Esophagus squamous epithelium (tissue), 5 donors: ENCODE results near the gene CHID1. TPM values are rescaled to one million over a fixed set of nuclear protein-coding genes. Genes with fewer than 3 reads are reported as not detected.

Experiments used
- DNase-seq: peaks from one replicate; lab custom pipeline; 2025; lab: John Stamatoyannopoulos, UW
- H3K27ac ChIP-seq, 4 donors: fragments of 200-600 bp; sonication (generic); one replicate each; pipeline ENCODE4 v1.5.1; 2016 to 2019; ENCODE audit warnings: mild to moderate bottlenecking in 1 of 4
- H3K27me3 ChIP-seq, 4 donors: fragments of 200-600 bp; sonication (generic); 1 replicate in 3 of 4; 2 replicates in 1 of 4; pipeline versions ENCODE4 v1.5.1 to v1.6.0; 2017 to 2021; ENCODE audit warnings: antibody characterized with exemption in 1 of 4
- H3K36me3 ChIP-seq, 3 donors: fragments of 200-600 bp; sonication (generic); one replicate each; pipeline ENCODE4 v1.5.1; 2016 to 2019
- H3K4me1 ChIP-seq, 3 donors: fragments of 200-600 bp; sonication (generic); one replicate each; pipeline ENCODE4 v1.5.1; 2017 to 2019
- H3K4me3 ChIP-seq, 4 donors: fragments of 200-600 bp; sonication (generic); 1 replicate in 3 of 4; 2 replicates in 1 of 4; pipeline ENCODE4 v1.5.1; 2016 to 2019; ENCODE audit warnings: mild to moderate bottlenecking in 2 of 4, moderate library complexity in 1 of 4
- H3K9me3 ChIP-seq, 3 donors: fragments of 200-600 bp; sonication (generic); one replicate each; pipeline ENCODE4 v1.5.1; 2016 to 2019
- CTCF ChIP-seq, 6 experiments: fragments of 450-650 bp in 4 of 6; fragments of 200-600 bp in 2 of 6; sonication (generic) in 2 of 6; IDR thresholded peaks; one replicate each; pipeline ENCODE4 v1.5.1; 2016 to 2019; ENCODE audit warnings: antibody characterized with exemption in 6 of 6, mild to moderate bottlenecking in 4 of 6, moderate library complexity in 4 of 6
- POLR2A ChIP-seq, 4 donors: fragments of 450-650 bp; IDR thresholded peaks; one replicate each; pipeline ENCODE4 v1.6.1; 2017; ENCODE audit warnings: antibody characterized with exemption in 4 of 4, mild to moderate bottlenecking in 4 of 4, moderate library complexity in 3 of 4
- WGBS, 2 donors: methylation state at CpG; one replicate each; pipeline ENCODE4 v1.1.5; 2018; 5-methylcytosine and 5-hydroxymethylcytosine counted together
- intact Hi-C: fragments of 100-400 bp; cut with DNase I; formaldehyde crosslinking; loops from one replicate; pipeline ENCODE4 v1.15.0; 2022
- total RNA-seq, 4 donors: library from RNA; depleted of rRNA; stranded (reverse); fragments of >200 nt; gene quantifications; one replicate each; pipeline ENCODE4 v1.1.0, GENCODE V29; 2016
- donor health status: DM: yes; HTN: yes; CAD: no.

Gene CHID1
- total RNA-seq, 4 donors from 2014 or later = 58.2 to 63.4 (median 61.3) TPM

DNA sequence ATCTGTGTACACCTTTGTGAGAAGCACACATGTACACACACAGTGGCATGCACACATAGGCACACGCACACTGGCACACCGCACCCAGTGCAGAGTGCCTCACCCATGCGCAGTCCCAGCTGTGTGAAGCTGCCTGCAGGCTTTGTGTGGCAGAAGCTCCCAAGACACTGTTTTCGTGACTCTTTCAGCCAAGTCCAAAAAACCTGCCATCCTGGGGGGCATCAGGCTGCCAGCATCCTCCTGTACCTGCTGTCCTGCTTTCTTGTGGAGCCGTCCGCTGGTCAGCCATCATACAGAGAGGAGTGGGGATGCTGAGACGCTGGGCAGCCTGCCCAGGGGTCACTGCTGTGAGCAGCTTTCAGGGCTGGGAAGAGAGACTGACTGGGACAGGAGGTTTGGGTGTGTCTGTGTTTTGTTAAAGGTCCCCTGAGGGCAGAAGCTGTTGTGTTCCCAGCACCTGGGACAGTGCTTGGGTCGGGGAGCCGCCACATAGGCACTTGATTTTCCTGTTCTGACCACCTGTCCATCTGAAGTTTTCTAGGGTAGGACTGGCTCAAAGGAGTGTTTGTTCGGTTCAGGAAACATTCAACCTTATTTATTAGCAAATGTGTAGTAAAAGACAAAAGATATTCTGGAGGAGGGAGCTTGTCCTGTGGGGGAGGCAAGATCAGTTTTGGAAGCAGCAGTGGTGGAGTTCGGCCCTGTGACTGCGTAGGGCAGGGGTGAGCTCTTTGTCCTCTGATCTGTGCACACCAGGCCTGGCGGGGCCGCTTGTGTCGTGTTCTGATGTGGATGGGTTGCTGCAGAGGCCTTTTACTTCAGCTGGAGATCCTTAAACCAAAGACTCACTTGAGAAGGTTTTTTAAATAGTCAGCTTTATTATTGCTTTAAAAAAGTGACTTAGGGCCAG lies 44.8 kb upstream of the CHID1 start:
- Histone ChIP-seq H3K36me3 (peaks cover 0 to 21% (median 4%) of the 10 kb centered on the region in 3 donors), H3K27me3 (no peaks in the 10 kb centered on the region), H3K9me3 (no peaks in the 10 kb centered on the region), H3K4me3 (no peak overlapping the region), H3K27ac (peak overlapping the region in 2 of 4 donors; percentile 14 to 52), H3K4me1 (peaks cover 16 to 81% (median 42%) of the 10 kb centered on the region in 3 donors)
- DNase-seq = no peak
- WGBS, 2 donors = 58 to 77% methylated on average over 13 to 14 of the region's 15 CpGs
- intact Hi-C loops = no loop called here
- TF ChIP-seq CTCF (IDR thresholded peaks at IDR 0.05) = no peak
- no peak for TF ChIP-seq POLR2A (IDR thresholded peaks at IDR 0.05)

- Histone ChIP-seq H3K27ac (peak overlapping the region in 2 of 4 donors; percentile 14 to 52), H3K9me3 (peaks cover 0 to 4% (median 2%) of the 10 kb centered on the region in 3 donors), H3K4me1 (peaks cover 16 to 77% (median 40%) of the 10 kb centered on the region in 3 donors), H3K27me3 (no peaks in the 10 kb centered on the region), H3K36me3 (peaks cover 3 to 15% (median 4%) of the 10 kb centered on the region in 3 donors), H3K4me3 (no peak overlapping the region)
- WGBS, 2 donors = 72 to 80% methylated on average over 5 of the region's 5 CpGs
- DNase-seq = no peak
- intact Hi-C loops = no loop called here
- TF ChIP-seq CTCF (IDR thresholded peaks at IDR 0.05) (no peak), POLR2A (IDR thresholded peaks at IDR 0.05) (no peak)
These were observed 44.0 kb upstream of the CHID1 start for GRCh38 chr11:954392-955153.

DNA sequence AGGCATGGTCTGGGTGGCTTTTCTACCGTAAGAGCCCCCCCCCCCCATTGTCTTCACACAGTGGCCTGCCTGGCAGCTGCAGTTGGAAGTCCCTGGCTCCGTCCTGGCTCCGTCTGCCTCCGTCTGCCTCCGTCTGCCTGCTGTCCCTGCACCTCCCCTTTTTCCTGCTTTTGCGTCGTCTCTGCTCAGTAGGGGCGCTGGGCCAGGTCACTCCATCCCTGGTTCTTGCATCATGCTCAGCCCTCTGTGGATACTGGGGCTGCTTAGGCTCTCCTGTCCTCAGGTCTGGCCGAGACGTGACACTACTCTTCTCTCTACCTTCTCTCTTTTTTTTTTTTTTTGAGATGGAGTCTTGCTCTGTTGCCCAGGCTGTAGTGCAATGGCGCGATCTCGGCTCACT lies 42.9 kb upstream of the CHID1 start:
- intact Hi-C loops = no loop called here
- Histone ChIP-seq H3K4me3 (no peak overlapping the region), H3K4me1 (peaks cover 16 to 67% (median 30%) of the 10 kb centered on the region in 3 donors), H3K36me3 (peaks cover 0 to 20% (median 12%) of the 10 kb centered on the region in 3 donors), H3K27ac (no peak overlapping the region), H3K9me3 (peaks cover 0 to 12% (median 6%) of the 10 kb centered on the region in 3 donors), H3K27me3 (no peaks in the 10 kb centered on the region)
- 83 to 90% methylated on average over 11 to 13 of the region's 13 CpGs for WGBS, 2 donors
- TF ChIP-seq POLR2A (IDR thresholded peaks at IDR 0.05) (no peak), CTCF (IDR thresholded peaks at IDR 0.05) (no peak)
- no peak for DNase-seq

- Histone ChIP-seq H3K9me3 (peaks cover 0 to 12% (median 6%) of the 10 kb centered on the region in 3 donors), H3K36me3 (peaks cover 0 to 25% (median 15%) of the 10 kb centered on the region in 3 donors), H3K27me3 (no peaks in the 10 kb centered on the region), H3K27ac (no peak overlapping the region), H3K4me1 (peaks cover 16 to 59% (median 22%) of the 10 kb centered on the region in 3 donors), H3K4me3 (no peak overlapping the region)
- no peak for DNase-seq
- intact Hi-C loops = no loop called here
- WGBS, 2 donors = 83 to 84% methylated on average over 17 to 18 of the region's 18 CpGs
- TF ChIP-seq CTCF (IDR thresholded peaks at IDR 0.05) (no peak), POLR2A (IDR thresholded peaks at IDR 0.05) (no peak)
These were observed 42.1 kb upstream of the CHID1 start for GRCh38 chr11:952406-953385.
